Astrocyte (in vitro differentiated cells and primary cell): ENCODE results near the gene RGS9.
"Not testable (repeated sequence)": the region's sequence is repeated elsewhere in the genome, so short reads cannot be mapped to it uniquely, and the experiment has no call there.

Source experiments
- EZH2 ChIP-seq: IDR thresholded peaks from 2 replicates; pipeline ENCODE4 v1.6.1; 2012; ENCODE audit warnings: mild to moderate bottlenecking, low read length, inconsistent platforms; ENCODE audit not compliant: insufficient read depth
- TF ChIP-seq, protein P1 (sequence below): IDR thresholded peaks from 2 replicates; pipeline ENCODE4 v1.5.1; 2011; ENCODE audit warnings: low read depth, mild to moderate bottlenecking, inconsistent platforms, low read length, moderate library complexity; ENCODE audit not compliant: insufficient read depth

DNA sequence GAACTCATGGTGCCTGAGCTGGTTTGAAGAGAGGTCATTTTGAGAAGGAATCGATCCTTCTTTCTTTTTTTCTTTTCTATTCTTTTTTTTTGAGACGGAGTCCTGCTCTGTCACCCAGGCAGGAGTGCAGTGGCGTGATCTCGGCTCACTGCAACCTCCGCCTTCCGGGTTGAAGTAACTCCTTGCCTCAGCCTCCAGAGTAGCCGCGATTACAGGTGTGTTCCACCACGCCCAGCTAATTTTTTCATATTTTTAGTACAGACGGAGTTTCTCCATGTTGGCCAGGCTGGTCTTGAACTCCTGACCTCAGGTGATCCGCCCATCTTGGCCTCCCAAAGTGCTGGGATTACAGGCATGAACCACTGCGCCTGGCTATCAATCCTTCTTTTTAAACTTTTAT lies 43.1 kb downstream of the RGS9 start:
- TF ChIP-seq, protein P1, sequence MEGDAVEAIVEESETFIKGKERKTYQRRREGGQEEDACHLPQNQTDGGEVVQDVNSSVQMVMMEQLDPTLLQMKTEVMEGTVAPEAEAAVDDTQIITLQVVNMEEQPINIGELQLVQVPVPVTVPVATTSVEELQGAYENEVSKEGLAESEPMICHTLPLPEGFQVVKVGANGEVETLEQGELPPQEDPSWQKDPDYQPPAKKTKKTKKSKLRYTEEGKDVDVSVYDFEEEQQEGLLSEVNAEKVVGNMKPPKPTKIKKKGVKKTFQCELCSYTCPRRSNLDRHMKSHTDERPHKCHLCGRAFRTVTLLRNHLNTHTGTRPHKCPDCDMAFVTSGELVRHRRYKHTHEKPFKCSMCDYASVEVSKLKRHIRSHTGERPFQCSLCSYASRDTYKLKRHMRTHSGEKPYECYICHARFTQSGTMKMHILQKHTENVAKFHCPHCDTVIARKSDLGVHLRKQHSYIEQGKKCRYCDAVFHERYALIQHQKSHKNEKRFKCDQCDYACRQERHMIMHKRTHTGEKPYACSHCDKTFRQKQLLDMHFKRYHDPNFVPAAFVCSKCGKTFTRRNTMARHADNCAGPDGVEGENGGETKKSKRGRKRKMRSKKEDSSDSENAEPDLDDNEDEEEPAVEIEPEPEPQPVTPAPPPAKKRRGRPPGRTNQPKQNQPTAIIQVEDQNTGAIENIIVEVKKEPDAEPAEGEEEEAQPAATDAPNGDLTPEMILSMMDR: not testable (repeated sequence)
- TF ChIP-seq EZH2: not testable (repeated sequence)
